ENCODE measurements around the gene PRKN. TPM values are rescaled to one million over a fixed set of nuclear protein-coding genes. Genes with fewer than 3 reads are reported as not detected.

PRKN gene
- 1 to 10 TPM; 3.3 to 4.8 TPM for total RNA-seq
- polyA plus RNA-seq (2013, experiment 1 of 2) = 5.8 TPM
- 2.6 TPM for polyA plus RNA-seq (2013, experiment 2 of 2)
- long read RNA-seq, experiment 1 = 0 reads
- long read RNA-seq, experiment 2, partial matches to known transcripts = 1 of 13 reads
- long read RNA-seq, experiment 2, other reads (novel, unspliced or antisense) = 12 of 13 reads
- long read RNA-seq, experiment 3, partial matches to known transcripts = 0 of 1 reads
- long read RNA-seq, experiment 3, other reads (novel, unspliced or antisense) = 1 of 1 reads
- long read RNA-seq, experiment 4 = 0 reads

DNA sequence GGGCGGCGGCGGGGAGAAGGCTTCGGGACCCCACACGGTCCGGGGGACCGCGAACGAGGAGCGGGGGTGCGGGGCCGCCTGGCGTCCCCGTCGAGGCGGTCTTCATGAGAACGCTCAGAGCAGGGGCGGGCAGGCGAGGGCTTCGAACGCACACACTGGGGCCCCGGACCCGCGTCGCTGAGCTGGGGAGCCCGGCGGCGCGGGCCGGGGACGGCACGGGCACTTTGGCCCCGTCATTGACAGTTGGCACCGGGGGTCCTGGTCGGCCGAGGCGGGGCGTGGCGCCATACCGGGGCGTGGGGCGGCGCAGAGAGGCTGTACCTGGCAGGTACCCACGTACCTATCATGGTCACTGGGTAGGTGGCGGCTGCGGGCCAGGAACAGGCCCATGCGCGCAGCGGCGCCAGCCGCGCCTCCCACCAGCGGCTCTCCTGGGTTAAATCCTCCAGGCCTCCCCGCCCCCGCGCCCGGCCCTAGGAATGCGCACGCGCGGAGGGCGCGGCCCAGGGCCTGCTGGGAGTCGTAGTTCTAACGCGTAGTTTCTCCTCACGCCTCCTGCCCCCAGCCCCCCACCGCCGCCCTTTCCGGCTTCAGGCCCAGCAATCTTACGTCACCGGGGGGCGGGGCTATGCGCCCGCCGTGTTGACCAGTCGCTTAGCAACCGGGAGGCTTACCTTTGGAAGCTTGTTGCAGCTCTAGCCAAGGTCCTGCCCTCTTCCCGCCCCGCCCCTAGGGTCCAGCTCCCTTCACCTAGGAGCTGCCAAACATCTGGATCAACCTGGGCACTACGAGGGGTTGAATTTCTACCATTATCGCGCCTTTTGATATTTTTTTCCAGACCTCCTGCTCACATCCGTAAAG, at the start of gene PRKN, which contains the start of gene PACRG:
Gene PRKN, minus strand, starts transcription at position 445 of the 861 bp plus-strand sequence.
Gene PACRG, plus strand, starts transcription at position 653 of the 861 bp plus-strand sequence.
- H3K9ac ChIP-seq (ENCODE audit: extremely low read depth, low read length, poor library complexity, severe bottlenecking) = peak within 1 kb of the TSS; percentile 72

DNA sequence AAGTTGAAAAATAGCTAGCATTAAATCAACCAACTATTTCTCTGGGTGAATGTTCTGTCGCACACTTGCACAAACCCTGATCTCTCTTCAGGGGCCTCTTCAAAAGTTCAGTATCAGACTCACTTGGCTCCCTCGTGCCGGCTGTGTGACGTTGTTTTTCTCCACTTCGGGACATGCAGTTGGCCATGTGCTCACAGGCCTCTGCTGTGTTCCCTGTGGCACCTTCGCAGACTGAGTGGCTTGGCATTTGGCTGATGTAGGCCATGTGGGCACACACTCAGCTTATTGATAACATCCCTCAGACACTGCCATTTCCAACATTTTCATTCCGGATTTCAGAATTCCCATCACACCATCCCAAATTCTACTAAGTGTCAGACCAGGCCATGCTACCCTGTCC, 49.5 kb upstream of the PRKN start:
- DNase-seq = no peak
- H3K4me3 Mint-ChIP-seq = no peak overlapping the region
- no peak overlapping the region for H3K4me3 ChIP-seq (ENCODE audit: low read length)
- peaks cover 8% of the 10 kb centered on the region for H3K9me3 Mint-ChIP-seq
- no peaks in the 10 kb centered on the region for H3K36me3 Mint-ChIP-seq (ENCODE audit: low read depth)
- no peaks in the 10 kb centered on the region for H3K27me3 Mint-ChIP-seq (ENCODE audit: insufficient read depth)
- no peaks in the 10 kb centered on the region for H3K4me1 ChIP-seq (ENCODE audit: control insufficient read depth, insufficient read depth, low read length)
- no peaks in the 10 kb centered on the region for H3K36me3 ChIP-seq (ENCODE audit: control insufficient read depth, insufficient read depth, low read length)
- WGBS, 2 experiments (ENCODE audit: insufficient coverage in 1 of 2, insufficient read length in 1 of 2) = 83 to 93% methylated on average over 5 to 7 of the region's 7 CpGs
- no peak overlapping the region for H3K27ac Mint-ChIP-seq
- no peaks in the 10 kb centered on the region for H3K27me3 ChIP-seq (ENCODE audit: control insufficient read depth, insufficient read depth, low read length, poor library complexity, severe bottlenecking)
- no peak overlapping the region for H3K27ac ChIP-seq (ENCODE audit: low read depth, low read length)
- H3K9me3 ChIP-seq (ENCODE audit: control insufficient read depth, low read length) = no peaks in the 10 kb centered on the region
- TF ChIP-seq, protein P1, sequence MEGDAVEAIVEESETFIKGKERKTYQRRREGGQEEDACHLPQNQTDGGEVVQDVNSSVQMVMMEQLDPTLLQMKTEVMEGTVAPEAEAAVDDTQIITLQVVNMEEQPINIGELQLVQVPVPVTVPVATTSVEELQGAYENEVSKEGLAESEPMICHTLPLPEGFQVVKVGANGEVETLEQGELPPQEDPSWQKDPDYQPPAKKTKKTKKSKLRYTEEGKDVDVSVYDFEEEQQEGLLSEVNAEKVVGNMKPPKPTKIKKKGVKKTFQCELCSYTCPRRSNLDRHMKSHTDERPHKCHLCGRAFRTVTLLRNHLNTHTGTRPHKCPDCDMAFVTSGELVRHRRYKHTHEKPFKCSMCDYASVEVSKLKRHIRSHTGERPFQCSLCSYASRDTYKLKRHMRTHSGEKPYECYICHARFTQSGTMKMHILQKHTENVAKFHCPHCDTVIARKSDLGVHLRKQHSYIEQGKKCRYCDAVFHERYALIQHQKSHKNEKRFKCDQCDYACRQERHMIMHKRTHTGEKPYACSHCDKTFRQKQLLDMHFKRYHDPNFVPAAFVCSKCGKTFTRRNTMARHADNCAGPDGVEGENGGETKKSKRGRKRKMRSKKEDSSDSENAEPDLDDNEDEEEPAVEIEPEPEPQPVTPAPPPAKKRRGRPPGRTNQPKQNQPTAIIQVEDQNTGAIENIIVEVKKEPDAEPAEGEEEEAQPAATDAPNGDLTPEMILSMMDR (conservative IDR thresholded peaks at IDR 0.05) = no peak
- H3K4me1 Mint-ChIP-seq = no peaks in the 10 kb centered on the region
- no peak overlapping the region for H3K9ac ChIP-seq (ENCODE audit: extremely low read depth, low read length, poor library complexity, severe bottlenecking)

More for the DNA sequence above, at the start of gene PRKN, which contains the start of gene PACRG:
- Histone ChIP-seq H3K27ac (ENCODE audit: low read depth, low read length) (peak within 1 kb of the TSS; percentile 47), H3K9me3 (ENCODE audit: control insufficient read depth, low read length) (no peaks in the 10 kb centered on the region), H3K4me1 (ENCODE audit: control insufficient read depth, insufficient read depth, low read length) (no peaks in the 10 kb centered on the region), H3K4me3 (ENCODE audit: low read length) (peak within 1 kb of the TSS; percentile 80), H3K36me3 (ENCODE audit: control insufficient read depth, insufficient read depth, low read length) (no peaks in the 10 kb centered on the region), H3K27me3 (ENCODE audit: control insufficient read depth, insufficient read depth, low read length, poor library complexity, severe bottlenecking) (no peaks in the 10 kb centered on the region)
- Mint-ChIP-seq H3K36me3 (ENCODE audit: low read depth) (no peaks in the 10 kb centered on the region), H3K4me1 (peaks cover 8% of the 10 kb centered on the region), H3K27me3 (ENCODE audit: insufficient read depth) (peaks cover 6% of the 10 kb centered on the region), H3K4me3 (peak within 1 kb of the TSS; percentile 77), H3K27ac (peak within 1 kb of the TSS; percentile 90), H3K9me3 (no peaks in the 10 kb centered on the region)
- TF ChIP-seq, protein P1 (conservative IDR thresholded peaks at IDR 0.05) = no peak
- WGBS, 2 experiments (ENCODE audit: insufficient coverage in 1 of 2, insufficient read length in 1 of 2) = 0 to 1% methylated on average over 27 to 84 of the region's 84 CpGs
- DNase-seq = peak; percentile 100

DNA sequence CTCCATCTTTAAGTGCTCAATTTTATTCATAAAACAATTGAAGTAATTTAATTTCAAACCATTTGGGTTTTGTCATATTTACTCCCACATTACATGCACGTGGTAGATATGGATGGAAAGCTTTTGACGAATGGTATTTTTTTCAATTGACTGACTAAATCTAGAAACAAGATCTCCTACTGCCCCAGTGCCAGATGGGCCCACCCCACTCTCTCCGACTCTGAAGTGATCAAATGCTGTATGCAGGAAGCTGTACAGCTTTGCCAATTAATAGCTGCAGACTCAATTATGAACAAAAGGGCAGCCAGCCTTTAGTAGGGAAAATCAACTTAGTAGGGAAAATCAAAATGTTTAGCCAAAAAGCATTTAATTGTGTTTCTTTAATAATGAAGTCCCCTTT, 46.4 kb upstream of the PRKN start:
- Mint-ChIP-seq H3K4me1 (no peaks in the 10 kb centered on the region), H3K36me3 (ENCODE audit: low read depth) (no peaks in the 10 kb centered on the region), H3K27ac (no peak overlapping the region), H3K4me3 (no peak overlapping the region), H3K27me3 (ENCODE audit: insufficient read depth) (no peaks in the 10 kb centered on the region), H3K9me3 (peaks cover 3% of the 10 kb centered on the region)
- Histone ChIP-seq H3K9ac (ENCODE audit: extremely low read depth, low read length, poor library complexity, severe bottlenecking) (no peak overlapping the region), H3K27ac (ENCODE audit: low read depth, low read length) (no peak overlapping the region), H3K36me3 (ENCODE audit: control insufficient read depth, insufficient read depth, low read length) (no peaks in the 10 kb centered on the region), H3K9me3 (ENCODE audit: control insufficient read depth, low read length) (no peaks in the 10 kb centered on the region), H3K4me3 (ENCODE audit: low read length) (no peak overlapping the region), H3K27me3 (ENCODE audit: control insufficient read depth, insufficient read depth, low read length, poor library complexity, severe bottlenecking) (no peaks in the 10 kb centered on the region), H3K4me1 (ENCODE audit: control insufficient read depth, insufficient read depth, low read length) (no peaks in the 10 kb centered on the region)
- TF ChIP-seq, protein P1 (conservative IDR thresholded peaks at IDR 0.05) = no peak
- 80 to 95% methylated on average over 1 to 3 of the region's 3 CpGs for WGBS, 2 experiments (ENCODE audit: insufficient coverage in 1 of 2, insufficient read length in 1 of 2)
- no peak for DNase-seq

All from endodermal cell (in vitro differentiated cells).